K562 (cell line): ENCODE results near the gene LAMTOR4. TPM values are rescaled to one million over a fixed set of nuclear protein-coding genes. Genes with fewer than 3 reads are reported as not detected.

Source experiments
- C11orf30 ChIP-seq: fragments of 450-650 bp; IDR thresholded peaks from 2 replicates; pipeline ENCODE4 v1.6.1; 2016; ENCODE audit warnings: low read depth, mild to moderate bottlenecking
- CEBPB ChIP-seq: fragments of 450-650 bp; IDR thresholded peaks from 2 replicates; pipeline ENCODE4 v1.6.1; 2016; ENCODE audit warnings: missing genetic modification characterization, missing compliant biosample characterization
- CREB5 ChIP-seq: fragments of 250-450 bp; sonication (Bioruptor Pico); IDR thresholded peaks from 2 replicates; pipeline ENCODE4 v1.5.0; 2020; ENCODE audit warnings: mild to moderate bottlenecking
- ELF2 ChIP-seq: fragments of 250-450 bp; sonication (Bioruptor Pico); IDR thresholded peaks from 2 replicates; pipeline ENCODE4 v1.5.0; 2021; ENCODE audit warnings: mild to moderate bottlenecking
- ELF4 ChIP-seq: fragments of 450-650 bp; formaldehyde crosslinking; IDR thresholded peaks from 2 replicates; pipeline ENCODE4 v1.4.0; 2022; ENCODE audit warnings: missing genetic modification characterization
- ELK3 ChIP-seq: fragments of 450-650 bp; formaldehyde crosslinking; IDR thresholded peaks from 2 replicates; pipeline ENCODE4 v1.4.0; 2020; ENCODE audit warnings: mild to moderate bottlenecking
- ETV5 ChIP-seq: sonication (generic); formaldehyde crosslinking; IDR thresholded peaks from 2 replicates; pipeline ENCODE4 v1.4.0; 2020; ENCODE audit warnings: low read depth, mild to moderate bottlenecking, missing genetic modification reagents
- FOXJ3 ChIP-seq: sonication (generic); formaldehyde crosslinking; IDR thresholded peaks from 2 replicates; pipeline ENCODE4 v1.4.0; 2020; ENCODE audit warnings: mild to moderate bottlenecking, missing genetic modification reagents
- HBP1 ChIP-seq: fragments of 450-650 bp; formaldehyde crosslinking; IDR thresholded peaks from 2 replicates; pipeline ENCODE4 v1.4.0; 2022; ENCODE audit warnings: missing genetic modification characterization
- HMG20B ChIP-seq: fragments of 250-450 bp; sonication (Bioruptor Pico); IDR thresholded peaks from 2 replicates; pipeline ENCODE4 v1.5.0; 2021; ENCODE audit warnings: mild to moderate bottlenecking
- HMGN3 ChIP-seq: IDR thresholded peaks from 2 replicates; pipeline ENCODE4 v1.6.1; 2011; ENCODE audit warnings: borderline replicate concordance, low read depth, mild to moderate bottlenecking, mixed read lengths, low read length; ENCODE audit not compliant: insufficient read length; ENCODE audit errors: extremely low read depth
- KDM1A ChIP-seq, 2 experiments: fragments of 450-650 bp; IDR thresholded peaks; 2 replicates each; pipeline ENCODE4 v1.6.1; 2016; ENCODE audit warnings: mild to moderate bottlenecking in 2 of 2
- MEF2D ChIP-seq: conservative IDR thresholded peaks from 2 replicates; pipeline ENCODE4 v1.6.1; 2016; ENCODE audit warnings: low read depth, missing genetic modification characterization, missing compliant biosample characterization
- NFIX ChIP-seq: fragments of 250-450 bp; sonication (Bioruptor Pico); IDR thresholded peaks from 2 replicates; pipeline ENCODE4 v1.4.0; 2020; ENCODE audit warnings: low read depth, mild to moderate bottlenecking, moderate library complexity
- PKNOX1 ChIP-seq: fragments of 450-650 bp; IDR thresholded peaks from 2 replicates; pipeline ENCODE4 v1.6.1; 2016
- POLR2AphosphoS5 ChIP-seq: IDR thresholded peaks from 2 replicates; pipeline ENCODE4 v1.6.1; 2011; ENCODE audit warnings: mild to moderate bottlenecking, low read depth, low read length, moderate library complexity; ENCODE audit not compliant: control insufficient read depth, insufficient read depth
- ZFP1 ChIP-seq: fragments of 450-650 bp; formaldehyde crosslinking; IDR thresholded peaks from 2 replicates; pipeline ENCODE4 v1.4.0; 2020; ENCODE audit warnings: mild to moderate bottlenecking, mixed read lengths
- ZNF212 ChIP-seq: fragments of 450-650 bp; formaldehyde crosslinking; IDR thresholded peaks from 2 replicates; pipeline ENCODE4 v1.4.0; 2020; ENCODE audit warnings: mild to moderate bottlenecking
- ZNF23 ChIP-seq: fragments of 250-450 bp; sonication (Bioruptor Pico); IDR thresholded peaks from 2 replicates; pipeline ENCODE4 v1.4.0; 2020; ENCODE audit warnings: mild to moderate bottlenecking
- ZNF232 ChIP-seq: sonication (generic); formaldehyde crosslinking; IDR thresholded peaks from 2 replicates; pipeline ENCODE4 v1.8.0; 2022; ENCODE audit warnings: mild to moderate bottlenecking, missing genetic modification reagents
- ZNF274 ChIP-seq: IDR thresholded peaks from 2 replicates; pipeline ENCODE4 v1.6.1; 2011; ENCODE audit warnings: low read depth, mild to moderate bottlenecking, low read length, moderate library complexity, borderline replicate concordance
- ZNF3 ChIP-seq: fragments of 250-450 bp; sonication (Bioruptor Pico); IDR thresholded peaks from 2 replicates; pipeline ENCODE4 v1.5.0; 2021; ENCODE audit warnings: mild to moderate bottlenecking, moderate library complexity
- ZNF354B ChIP-seq: fragments of 250-450 bp; sonication (Bioruptor Pico); IDR thresholded peaks from 2 replicates; pipeline ENCODE4 v1.4.0; 2020
- ZNF766 ChIP-seq: fragments of 200-800 bp; sonication (Bioruptor generic); conservative IDR thresholded peaks from 2 replicates; pipeline ENCODE4 v1.6.1; 2016; ENCODE audit warnings: missing genetic modification characterization, missing compliant biosample characterization
- ZNF79 ChIP-seq: fragments of 250-450 bp; sonication (Bioruptor Pico); IDR thresholded peaks from 2 replicates; pipeline ENCODE4 v1.4.0; 2020; ENCODE audit warnings: low read depth, mild to moderate bottlenecking, moderate library complexity
- ZZZ3 ChIP-seq: fragments of 450-650 bp; IDR thresholded peaks from 2 replicates; pipeline ENCODE4 v1.6.1; 2016; ENCODE audit warnings: antibody characterized with exemption, mild to moderate bottlenecking, moderate library complexity
- polyA plus RNA-seq, 8 experiments: library from polyadenylated mRNA; depleted of rRNA in 4 of 8; stranded (reverse) in 5 of 8; unstranded in 3 of 8; fragments of >200 nt; fragmentation: Nextera tagmentation in 2 of 8; fragmentation: Illumina TruSeq in 1 of 8; extraction: Ambion mirVana in 2 of 8; extraction: Trizol in 1 of 8; gene quantifications; 2 replicates each; pipeline versions ENCODE4 v1.2.1 to v1.2.3, GENCODE V29; 2011 to 2014; ENCODE audit warnings: inconsistent platforms in 1 of 8, missing spikeins in 1 of 8
- total RNA-seq, 7 experiments: library from RNA; depleted of rRNA in 6 of 7; stranded (reverse); fragments of >200 nt in 6 of 7; fragmentation: Illumina TruSeq in 2 of 7; extraction: Trizol in 2 of 7; gene quantifications; 2 replicates each; pipeline versions ENCODE4 v1.2.1 to v1.2.3, GENCODE V29; 2011 to 2021; ENCODE audit warnings: low replicate concordance in 1 of 7

The LAMTOR4 gene
- total and polyA plus RNA-seq, 9 of the 15 experiments (the other 6 are each of a cell fraction or from before 2014, with no cell fraction given): 79.6 to 314 (median 195) TPM

GRCh38 chr7:100119970-100120732 is 28.6 kb upstream of the LAMTOR4 start (continued):
- TF ChIP-seq PKNOX1 (peak; percentile 79), NFIX (CRISPR knock-in tag) (no peak), ZNF274 (no peak), ZZZ3 (no peak), ELF4 (CRISPR knock-in tag) (no peak), ZNF766 (CRISPR knock-in tag) (peak; percentile 8; the same call in 1 of the 2 replicates), HMG20B (CRISPR knock-in tag) (no peak), POLR2AphosphoS5 (no peak), ZNF354B (CRISPR knock-in tag) (no peak), MEF2D (tag) (no peak), ZNF212 (CRISPR knock-in tag) (no peak), CEBPB (tag) (no peak), C11orf30 (no peak), ZNF232 (no peak), FOXJ3 (no peak), ZNF23 (CRISPR knock-in tag) (no peak), ETV5 (CRISPR knock-in tag) (peak; percentile 15), HBP1 (CRISPR knock-in tag) (no peak), ZFP1 (CRISPR knock-in tag) (no peak), ELF2 (no peak), HMGN3 (no peak), CREB5 (CRISPR knock-in tag) (no peak), ZNF3 (no peak), ELK3 (CRISPR knock-in tag) (no peak; the same call in 1 of the 2 replicates), KDM1A (IDR thresholded peaks at IDR 0.05) (no peak), ZNF79 (no peak)
